ENCODE measurements around the gene MYOCD. TPM values are rescaled to one million over a fixed set of nuclear protein-coding genes. Genes with fewer than 3 reads are reported as not detected.

Gene MYOCD
- total and polyA plus RNA-seq, 2 of the 13 experiments (the other 11 are each of a cell fraction or from before 2014, with no cell fraction given): not detected

- peaks cover 0 to 7% of the 10 kb centered on the region in 2 experiments; a peak in 3 of 5 replicates for H3K27me3 ChIP-seq (ENCODE audit: control insufficient read depth in 1 of 2, insufficient read depth in 2 of 2, low read length in 2 of 2)
- no TSS peak for BruUV-seq (replicated peaks)
- no peak overlapping the region for H3K4me2 ChIP-seq (ENCODE audit: low read depth, low read length)
- H3K79me2 ChIP-seq (ENCODE audit: insufficient read depth, low read length): no peaks in the 10 kb centered on the region
- no peaks in the 10 kb centered on the region for H3K9me3 ChIP-seq (ENCODE audit: low read length)
- DNase-seq (ENCODE audit: low spot score) (no peak), FAIRE-seq (no peak), ATAC-seq (no peak)
- POLR2A ChIA-PET: no interaction called here
- CTCF ChIA-PET (ENCODE audit: low intra/inter-chr PET ratio, low total read pairs): no interaction called here
- no peak for TF ChIP-seq ATF7-NPFF (CRISPR knock-in tag; IDR thresholded peaks at IDR 0.05; ENCODE audit: low read depth)
- TF ChIP-seq ZNF33A (CRISPR knock-in tag; IDR thresholded peaks at IDR 0.05; ENCODE audit: borderline replicate concordance): no peak
- TF ChIP-seq IKZF4 (CRISPR knock-in tag; IDR thresholded peaks at IDR 0.05; ENCODE audit: borderline replicate concordance, low read depth, not compliant biosample characterization): no peak
- no peak for TF ChIP-seq SIX4 (CRISPR knock-in tag; IDR thresholded peaks at IDR 0.05)
- no peak for TF ChIP-seq ZNF17 (CRISPR knock-in tag; IDR thresholded peaks at IDR 0.05)
- TF ChIP-seq MNT (IDR thresholded peaks at IDR 0.05): no peak
- TF ChIP-seq RERE (CRISPR knock-in tag; IDR thresholded peaks at IDR 0.05; ENCODE audit: low read depth): no peak
- TF ChIP-seq THRA (CRISPR knock-in tag; IDR thresholded peaks at IDR 0.05; ENCODE audit: borderline replicate concordance): no peak
- TF ChIP-seq EHMT2 (IDR thresholded peaks at IDR 0.05; ENCODE audit: borderline replicate concordance, low read depth, low read length): no peak
- no peaks in the 10 kb centered on the region for H4K20me1 ChIP-seq (ENCODE audit: insufficient read depth, low read length)
- no peaks in the 10 kb centered on the region for H3K4me1 ChIP-seq (ENCODE audit: insufficient read depth, low read length)
- no peaks in the 10 kb centered on the region for H3K36me3 ChIP-seq (replicated peaks in 1 of 2; ENCODE audit: control insufficient read depth in 1 of 2, insufficient read depth in 2 of 2, low read length in 2 of 2)
- H3K9ac ChIP-seq (ENCODE audit: insufficient read depth, low read depth, low read length): no peak overlapping the region
- no peak overlapping the region for H3K4me3 ChIP-seq (replicated peaks in 1 of 3; ENCODE audit: insufficient read depth in 1 of 3, low read depth in 2 of 3, low read length in 3 of 3)
- in situ Hi-C loops (cut with HindIII; ENCODE audit: extremely low pct_ligation_motif_present, low pct_unique_long_range_greater_than_20kb): no loop called here
- intact Hi-C loops (cut with micrococcal nuclease; ENCODE audit: unreplicated experiment): no loop called here
- H3K27ac ChIP-seq (ENCODE audit: extremely low read length, insufficient read depth, low read length): no peak overlapping the region
- 62% methylated on average over 10 of the region's 10 CpGs for WGBS (ENCODE audit: low lambda C conversion rate)
- H2AFZ ChIP-seq (ENCODE audit: low read length): no peak overlapping the region
Observed at GRCh38 chr17:12683299-12683698, 17.6 kb downstream of the MYOCD start.

All from HepG2 (cell line).